GM12878 (cell line): ENCODE measurements around the gene KYAT1. TPM values are rescaled to one million over a fixed set of nuclear protein-coding genes. Genes with fewer than 3 reads are reported as not detected.

ENCODE experiments used
- ATAC-seq: fragments of 200-7000 bp; cut with Tn5 transposase; 3 replicates; pipeline ENCODE4 v1.9.1; 2020; ENCODE audit warnings: mild to moderate bottlenecking, moderate library complexity
- BruUV-seq: library from RNA; stranded (reverse); fragments of 400-500 nt; replicated peaks from 2 replicates; lab custom pipeline; 2021; lab: Mats Ljungman, UMichigan
- CTCF ChIA-PET: fragments of 300-600 bp; sonication (Branson Sonifier 250); formaldehyde crosslinking; extraction: SDS; loops from one replicate; lab custom pipeline; 2021; ENCODE audit warnings: inconsistent platforms; lab: Yijun Ruan, JAX
- POLR2A ChIA-PET: fragments of 350-600 bp; formaldehyde crosslinking; extraction: SDS; loops from one replicate; lab custom pipeline; 2021; ENCODE audit warnings: inconsistent platforms; lab: Charles Lee
- RAD21 ChIA-PET: fragments of 300-600 bp; sonication (Branson Sonifier 250); formaldehyde crosslinking; loops from one replicate; lab custom pipeline; 2023; ENCODE audit warnings: antibody characterized with exemption; ENCODE audit not compliant: unreplicated experiment; lab: Charles Lee
- SMC1A ChIA-PET: fragments of 300-600 bp; sonication (Branson Sonifier 250); formaldehyde crosslinking; loops from one replicate; lab custom pipeline; 2023; ENCODE audit not compliant: unreplicated experiment, uncharacterized antibody; lab: Charles Lee
- DNase-seq: peaks from one replicate; pipeline ENCODE4 v3.0.0-alpha.2; 2011; ENCODE audit warnings: low read depth, low spot score
- FAIRE-seq: peaks from 3 replicates; lab custom pipeline; 2011; peaks lifted over from hg19 to GRCh38; lab: Jason Lieb, UNC
- H2AFZ ChIP-seq: 2 replicates; pipeline ENCODE4 v1.6.0; 2011; ENCODE audit warnings: low read depth, low read length, control low read depth; ENCODE audit not compliant: control insufficient read depth
- H3K27ac ChIP-seq: 2 replicates; pipeline ENCODE4 v1.5.1; 2011; ENCODE audit warnings: control low read depth; ENCODE audit not compliant: control insufficient read depth, insufficient read depth
- H3K27me3 ChIP-seq, 2 experiments: replicated peaks in 1 of 2; 2 replicates each; pipeline versions ENCODE4 v1.6.0 to v1.6.1; 2011; ENCODE audit warnings: low read length in 1 of 2; ENCODE audit not compliant: control insufficient read depth in 2 of 2, insufficient read depth in 2 of 2
- H3K36me3 ChIP-seq, 2 experiments: 2 replicates each; pipeline ENCODE4 v1.5.1; 2011; ENCODE audit warnings: low read length in 1 of 2; ENCODE audit not compliant: control insufficient read depth in 2 of 2, insufficient read depth in 2 of 2
- H3K4me1 ChIP-seq: 2 replicates; pipeline ENCODE4 v1.6.1; 2011; ENCODE audit warnings: mild to moderate bottlenecking, low read length, moderate library complexity, mixed read lengths; ENCODE audit not compliant: control insufficient read depth, insufficient read depth
- H3K4me2 ChIP-seq: 2 replicates; pipeline ENCODE4 v1.6.0; 2011; ENCODE audit warnings: control low read depth; ENCODE audit not compliant: control insufficient read depth, insufficient read depth
- H3K4me3 ChIP-seq: fragments of 200-600 bp; sonication (generic); 2 replicates; pipeline ENCODE4 v1.5.1; 2016
- H3K79me2 ChIP-seq: 2 replicates; pipeline ENCODE4 v1.6.0; 2011; ENCODE audit warnings: low read length; ENCODE audit not compliant: control insufficient read depth, insufficient read depth
- H3K9ac ChIP-seq: 2 replicates; pipeline ENCODE4 v1.8.0; 2011; ENCODE audit warnings: low read length, control low read depth, mixed read lengths; ENCODE audit not compliant: control insufficient read depth, insufficient read depth
- H3K9me3 ChIP-seq: replicated peaks from 3 replicates; pipeline ENCODE4 v1.5.1; 2011; ENCODE audit warnings: mild to moderate bottlenecking, low read length; ENCODE audit not compliant: control insufficient read depth, insufficient read depth
- H4K20me1 ChIP-seq: 2 replicates; pipeline ENCODE4 v1.6.0; 2011; ENCODE audit not compliant: control insufficient read depth, insufficient read depth
- ATF7 ChIP-seq: fragments of 450-650 bp; IDR thresholded peaks from 2 replicates; pipeline ENCODE4 v1.6.1; 2016; ENCODE audit warnings: low read depth, mild to moderate bottlenecking
- BHLHE40 ChIP-seq, 2 experiments: fragments of 450-650 bp in 1 of 2; IDR thresholded peaks; 2 replicates each; pipeline ENCODE4 v1.6.1; 2011 to 2017; ENCODE audit warnings: low read depth in 2 of 2, borderline replicate concordance in 1 of 2, improper control_type of control experiment in 1 of 2, low read length in 1 of 2, mild to moderate bottlenecking in 1 of 2
- BMI1 ChIP-seq: fragments of 450-650 bp; IDR thresholded peaks from 2 replicates; pipeline ENCODE4 v1.6.1; 2016; ENCODE audit warnings: mild to moderate bottlenecking, moderate library complexity, borderline replicate concordance
- CREM ChIP-seq: IDR thresholded peaks from 2 replicates; pipeline ENCODE4 v1.6.1; 2014; ENCODE audit warnings: antibody characterized with exemption, low read depth
- IKZF2 ChIP-seq, 2 experiments: fragments of 450-650 bp; IDR thresholded peaks; 2 replicates each; pipeline ENCODE4 v1.6.1; 2017; ENCODE audit warnings: mild to moderate bottlenecking in 2 of 2, moderate library complexity in 2 of 2
- IRF3 ChIP-seq: fragments of 450-650 bp; IDR thresholded peaks from 2 replicates; pipeline ENCODE4 v1.6.1; 2014; ENCODE audit warnings: mild to moderate bottlenecking
- JUNB ChIP-seq: IDR thresholded peaks from 2 replicates; pipeline ENCODE4 v1.6.1; 2016; ENCODE audit warnings: antibody characterized with exemption, mild to moderate bottlenecking
- KAT2A ChIP-seq: conservative IDR thresholded peaks from 2 replicates; pipeline ENCODE4 v1.6.1; 2011; ENCODE audit warnings: low read depth, low read length; ENCODE audit not compliant: control insufficient read depth
- LARP7 ChIP-seq: fragments of 450-650 bp; IDR thresholded peaks from 2 replicates; pipeline ENCODE4 v1.6.1; 2017; ENCODE audit warnings: mild to moderate bottlenecking
- MTA2 ChIP-seq: fragments of 450-650 bp; IDR thresholded peaks from 2 replicates; pipeline ENCODE4 v1.6.1; 2016; ENCODE audit warnings: low read depth, mild to moderate bottlenecking, moderate library complexity
- MYB ChIP-seq: fragments of 150-350 bp; IDR thresholded peaks from 2 replicates; pipeline ENCODE4 v1.6.1; 2014; ENCODE audit warnings: mild to moderate bottlenecking, low read depth, low read length, borderline replicate concordance
- NR2F1 ChIP-seq: fragments of 450-650 bp; conservative IDR thresholded peaks from 2 replicates; pipeline ENCODE4 v1.6.1; 2017; ENCODE audit warnings: mild to moderate bottlenecking
- PAX5 ChIP-seq: IDR thresholded peaks from 2 replicates; pipeline ENCODE4 v1.6.1; 2011; ENCODE audit warnings: low read depth, low read length, borderline replicate concordance
- PAX8 ChIP-seq: fragments of 450-650 bp; IDR thresholded peaks from 2 replicates; pipeline ENCODE4 v1.6.1; 2017; ENCODE audit warnings: mild to moderate bottlenecking, moderate library complexity
- PKNOX1 ChIP-seq: fragments of 450-650 bp; IDR thresholded peaks from 2 replicates; pipeline ENCODE4 v1.6.1; 2016; ENCODE audit warnings: mild to moderate bottlenecking
- RBBP5 ChIP-seq: fragments of 200-600 bp; sonication (generic); conservative IDR thresholded peaks from 2 replicates; pipeline ENCODE4 v1.6.1; 2016
- SP1 ChIP-seq: IDR thresholded peaks from one replicate; pipeline ENCODE4 v1.6.1; 2011; ENCODE audit warnings: low read depth, low read length
- STAT3 ChIP-seq: IDR thresholded peaks from 2 replicates; pipeline ENCODE4 v1.6.1; 2011; ENCODE audit warnings: low read depth, low read length, improper control_type of control experiment
- YY1 ChIP-seq: IDR thresholded peaks from 2 replicates; pipeline ENCODE4 v1.6.1; 2011; ENCODE audit warnings: low read depth, mild to moderate bottlenecking, low read length
- ZBTB33 ChIP-seq: fragments of 450-650 bp; IDR thresholded peaks from 2 replicates; pipeline ENCODE4 v1.6.1; 2017; ENCODE audit warnings: mild to moderate bottlenecking
- WGBS: methylation state at CpG from one replicate; pipeline ENCODE4 v1.1.6; 2016; ENCODE audit warnings: low lambda C conversion rate; ENCODE audit not compliant: insufficient replicate concordance, insufficient coverage; ENCODE audit errors: missing lambda C conversion rate; 5-methylcytosine and 5-hydroxymethylcytosine counted together
- in situ Hi-C: fragments of 300-500 bp; cut with MboI; formaldehyde crosslinking; loops from 9 replicates; pipeline ENCODE4 v1.14.3; 2018; ENCODE audit warnings: mixed read lengths
- intact Hi-C: fragments of 100-400 bp; cut with micrococcal nuclease; formaldehyde crosslinking; loops from one replicate; pipeline ENCODE4 v1.14.2; 2022; ENCODE audit not compliant: unreplicated experiment
- polyA plus RNA-seq, 11 experiments: library from polyadenylated mRNA; depleted of rRNA in 4 of 11; unstranded in 6 of 11; stranded (reverse) in 5 of 11; fragments of >200 nt; fragmentation: Nextera tagmentation in 4 of 11; fragmentation: Illumina TruSeq in 1 of 11; extraction: Ambion mirVana in 4 of 11; extraction: Trizol in 1 of 11; gene quantifications; 1 replicate in 1 of 11; 2 replicates in 10 of 11; pipeline versions ENCODE4 v1.2.1 to v1.2.3, GENCODE V29; 2011 to 2016; ENCODE audit warnings: inconsistent platforms in 2 of 11, missing spikeins in 2 of 11, low read depth in 1 of 11
- total RNA-seq, 4 experiments: library from RNA; depleted of rRNA in 3 of 4; stranded (reverse); fragments of >200 nt in 3 of 4; fragmentation: Illumina TruSeq in 1 of 4; extraction: Trizol in 1 of 4; gene quantifications; 2 replicates each; pipeline versions ENCODE4 v1.2.1 to v1.2.3, GENCODE V29; 2013 to 2021

The KYAT1 gene
- total and polyA plus RNA-seq, 10 of the 15 experiments (the other 5 are each of a cell fraction or from before 2014, with no cell fraction given): 5.8 to 15.7 (median 11.4) TPM

- H2AFZ ChIP-seq: peak overlapping the region; percentile 92
- no peak for FAIRE-seq
- no TSS peak for BruUV-seq
- no peak for TF ChIP-seq KAT2A
- no peak for TF ChIP-seq ATF7
- peak; percentile 42; the same call in 1 of the 2 replicates for TF ChIP-seq LARP7
- TF ChIP-seq PKNOX1: no peak
- no peak for TF ChIP-seq MTA2
- TF ChIP-seq MYB: no peak
- TF ChIP-seq PAX8: no peak
- no peak for TF ChIP-seq PAX5
- no peak for TF ChIP-seq RBBP5
- no peak for TF ChIP-seq IKZF2 (IDR thresholded peaks at IDR 0.05)
- TF ChIP-seq STAT3: no peak
- no peak for TF ChIP-seq IRF3
- no peak for TF ChIP-seq JUNB
- TF ChIP-seq BHLHE40 (IDR thresholded peaks at IDR 0.05; ENCODE audit: borderline replicate concordance in 1 of 2, low read depth in 2 of 2, low read length in 1 of 2): peak in 1 of 2 experiments; percentile 58; a peak in 2 of 4 replicates
- no peak for TF ChIP-seq BMI1
- TF ChIP-seq ZBTB33: no peak
- TF ChIP-seq YY1: no peak
- TF ChIP-seq CREM: no peak
- no peak; the same call in 1 of the 2 replicates for TF ChIP-seq NR2F1
- TF ChIP-seq SP1: no peak
Measured at GRCh38 chr9:128818839-128819715, 62.7 kb downstream of the KYAT1 start.

More at GRCh38 chr9:128818839-128819715, 62.7 kb downstream of the KYAT1 start:
- Histone ChIP-seq H3K4me2 (peak overlapping the region; percentile 97), H3K27me3 (no peaks in the 10 kb centered on the region), H3K79me2 (peaks cover 3% of the 10 kb centered on the region; the same call in 1 of the 2 replicates), H3K4me3 (peak overlapping the region; percentile 60), H4K20me1 (no peaks in the 10 kb centered on the region), H3K9ac (peak overlapping the region; percentile 45; the same call in 1 of the 2 replicates), H3K36me3 (peaks cover 10 to 11% of the 10 kb centered on the region in 2 experiments; a peak in 3 of 4 replicates), H3K4me1 (peaks cover 7% of the 10 kb centered on the region; the same call in 1 of the 2 replicates), H3K27ac (0 out of 2 replicates have a peak overlapping the region, but pooled peaks have one; percentile 5), H3K9me3 (no peaks in the 10 kb centered on the region)
- ChIA-PET CTCF (interaction anchor here (0.6 to 3.3 kb wide), 27 partner anchors 8 to 448 kb away, joined by 3 to 29 read pairs (median 4); partner anchors contain the start of genes SPOUT1, URM1 and ZDHHC12), SMC1A (interaction anchor here (0.7 to 1.8 kb wide), 5 partner anchors 9 to 380 kb away, joined by 3 to 8 read pairs (median 4); partner anchors contain the start of gene SPOUT1), POLR2A (interaction anchor here (0.6 to 2.5 kb wide), 8 partner anchors 9 to 268 kb away, joined by 3 to 15 read pairs (median 4); partner anchors contain the start of genes SPOUT1 and ZDHHC12), RAD21 (interaction anchor here (0.7 to 1.8 kb wide), 17 partner anchors 7 to 448 kb away, joined by 3 to 12 read pairs (median 3); partner anchors contain the start of genes KYAT1, MIGA2, ODF2 and PKN3)
- DNase-seq: no peak
- intact Hi-C loops (loop anchor here (10.0 kb wide), 1 partner anchor 174 kb away; no protein-coding TSS in a partner anchor), in situ Hi-C loops (no loop called here)
- peak; percentile 27 for ATAC-seq
- 9% methylated on average over 88 of the region's 90 CpGs for WGBS
